Measurements from ENCODE around the gene SYNE2. TPM values are rescaled to one million over a fixed set of nuclear protein-coding genes. Genes with fewer than 3 reads are reported as not detected.

SYNE2 gene
- total RNA-seq, 1 donor from 2014 or later, result 5.7 TPM

- DNase-seq (ENCODE audit: low read depth) (no peak), FAIRE-seq (no peak)
- Mint-ChIP-seq H3K9me3 (ENCODE audit: unreplicated experiment) (no peaks in the 10 kb centered on the region), H3K27me3 (ENCODE audit: low read depth, unreplicated experiment) (no peaks in the 10 kb centered on the region), H3K36me3 (ENCODE audit: low read depth, unreplicated experiment) (no peaks in the 10 kb centered on the region), H3K4me1 (ENCODE audit: low read depth, unreplicated experiment) (peaks cover under 1% of the 10 kb centered on the region), H3K27ac (ENCODE audit: unreplicated experiment) (no peak overlapping the region), H3K4me3 (ENCODE audit: unreplicated experiment) (no peak overlapping the region)
- Histone ChIP-seq H3K36me3 (ENCODE audit: insufficient read depth, low read length) (no peaks in the 10 kb centered on the region), H3K9ac (ENCODE audit: low read length) (no peak overlapping the region), H3K4me3 (ENCODE audit: insufficient read depth, low read depth, low read length) (no peak overlapping the region), H3K4me2 (ENCODE audit: low read length) (no peak overlapping the region), H3K27me3 (ENCODE audit: insufficient read depth, low read length) (no peaks in the 10 kb centered on the region), H3K4me1 (ENCODE audit: insufficient read depth, low read length) (no peaks in the 10 kb centered on the region), H3K9me3 (ENCODE audit: insufficient read depth, low read depth, low read length) (no peaks in the 10 kb centered on the region), H4K20me1 (ENCODE audit: insufficient read depth, low read length) (no peaks in the 10 kb centered on the region), H2AFZ (ENCODE audit: low read depth, low read length) (no peak overlapping the region), H3K79me2 (ENCODE audit: insufficient read depth, low read length) (no peaks in the 10 kb centered on the region), H3K27ac (ENCODE audit: low read depth, low read length) (no peak overlapping the region)
- TF ChIP-seq, protein P1, sequence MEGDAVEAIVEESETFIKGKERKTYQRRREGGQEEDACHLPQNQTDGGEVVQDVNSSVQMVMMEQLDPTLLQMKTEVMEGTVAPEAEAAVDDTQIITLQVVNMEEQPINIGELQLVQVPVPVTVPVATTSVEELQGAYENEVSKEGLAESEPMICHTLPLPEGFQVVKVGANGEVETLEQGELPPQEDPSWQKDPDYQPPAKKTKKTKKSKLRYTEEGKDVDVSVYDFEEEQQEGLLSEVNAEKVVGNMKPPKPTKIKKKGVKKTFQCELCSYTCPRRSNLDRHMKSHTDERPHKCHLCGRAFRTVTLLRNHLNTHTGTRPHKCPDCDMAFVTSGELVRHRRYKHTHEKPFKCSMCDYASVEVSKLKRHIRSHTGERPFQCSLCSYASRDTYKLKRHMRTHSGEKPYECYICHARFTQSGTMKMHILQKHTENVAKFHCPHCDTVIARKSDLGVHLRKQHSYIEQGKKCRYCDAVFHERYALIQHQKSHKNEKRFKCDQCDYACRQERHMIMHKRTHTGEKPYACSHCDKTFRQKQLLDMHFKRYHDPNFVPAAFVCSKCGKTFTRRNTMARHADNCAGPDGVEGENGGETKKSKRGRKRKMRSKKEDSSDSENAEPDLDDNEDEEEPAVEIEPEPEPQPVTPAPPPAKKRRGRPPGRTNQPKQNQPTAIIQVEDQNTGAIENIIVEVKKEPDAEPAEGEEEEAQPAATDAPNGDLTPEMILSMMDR (IDR thresholded peaks at IDR 0.05; ENCODE audit: insufficient read depth, low read depth, low read length), result no peak
- TF ChIP-seq EZH2 (IDR thresholded peaks at IDR 0.05; ENCODE audit: insufficient read depth, low read length), result no peak
Observed at GRCh38 chr14:63982156-63982555, 129.4 kb downstream of the SYNE2 start.

GRCh38 chr14:63982629-63983028, 129.8 kb downstream of the SYNE2 start:
- DNase-seq (ENCODE audit: low read depth), result no peak
- Histone ChIP-seq H3K36me3 (ENCODE audit: insufficient read depth, low read length) (no peaks in the 10 kb centered on the region), H2AFZ (ENCODE audit: low read depth, low read length) (no peak overlapping the region), H3K4me1 (ENCODE audit: insufficient read depth, low read length) (no peaks in the 10 kb centered on the region), H3K27ac (ENCODE audit: low read depth, low read length) (no peak overlapping the region), H3K4me3 (ENCODE audit: insufficient read depth, low read depth, low read length) (no peak overlapping the region), H3K79me2 (ENCODE audit: insufficient read depth, low read length) (no peaks in the 10 kb centered on the region), H3K9me3 (ENCODE audit: insufficient read depth, low read depth, low read length) (no peaks in the 10 kb centered on the region), H3K9ac (ENCODE audit: low read length) (no peak overlapping the region), H4K20me1 (ENCODE audit: insufficient read depth, low read length) (no peaks in the 10 kb centered on the region), H3K4me2 (ENCODE audit: low read length) (no peak overlapping the region), H3K27me3 (ENCODE audit: insufficient read depth, low read length) (no peaks in the 10 kb centered on the region)
- no peak overlapping the region for H3K27ac Mint-ChIP-seq (ENCODE audit: unreplicated experiment)
- H3K4me3 Mint-ChIP-seq (ENCODE audit: unreplicated experiment), result no peak overlapping the region
- no peaks in the 10 kb centered on the region for H3K9me3 Mint-ChIP-seq (ENCODE audit: unreplicated experiment)
- peaks cover 2% of the 10 kb centered on the region for H3K4me1 Mint-ChIP-seq (ENCODE audit: low read depth, unreplicated experiment)
- FAIRE-seq, result no peak
- TF ChIP-seq, protein P1 (IDR thresholded peaks at IDR 0.05; ENCODE audit: insufficient read depth, low read depth, low read length), result no peak
- no peak for TF ChIP-seq EZH2 (IDR thresholded peaks at IDR 0.05; ENCODE audit: insufficient read depth, low read length)
- no peaks in the 10 kb centered on the region for H3K27me3 Mint-ChIP-seq (ENCODE audit: low read depth, unreplicated experiment)
- no peaks in the 10 kb centered on the region for H3K36me3 Mint-ChIP-seq (ENCODE audit: low read depth, unreplicated experiment)

DNA sequence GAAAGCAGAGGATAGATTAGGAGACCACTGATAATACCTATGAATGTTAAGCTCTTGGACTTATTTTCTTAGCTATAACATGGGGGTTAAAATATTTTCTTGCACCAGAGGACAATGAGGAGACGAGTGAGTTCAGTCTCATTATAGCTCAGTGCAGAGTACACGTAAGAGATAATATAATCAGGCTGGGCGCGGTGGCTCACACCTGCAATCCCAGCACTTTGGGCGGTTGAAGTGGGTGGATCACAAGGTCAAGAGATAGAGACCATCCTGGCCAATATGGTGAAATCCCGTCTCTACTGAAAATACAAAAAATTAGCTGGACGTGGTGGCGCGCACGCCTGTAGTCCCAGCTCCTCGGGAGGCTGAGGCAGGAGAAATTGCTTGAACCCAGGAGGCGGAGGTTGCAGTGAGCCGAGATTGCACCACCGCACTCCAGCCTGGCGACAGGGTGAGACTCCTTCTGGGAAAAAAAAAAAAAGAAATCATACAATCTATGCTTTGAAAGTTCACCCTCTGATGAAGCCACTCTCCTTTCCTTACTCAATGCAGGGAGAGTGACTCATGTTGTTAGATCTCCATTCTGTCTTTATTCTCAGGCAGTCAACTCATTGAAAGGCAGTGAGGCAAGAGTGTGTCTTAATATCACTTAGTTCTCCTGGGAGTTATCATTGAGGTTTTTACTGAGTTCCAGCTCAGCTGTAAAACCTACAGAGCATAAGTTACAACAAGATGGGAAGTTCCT, 134.2 kb downstream of the SYNE2 start:
- peak; percentile 51 for DNase-seq (ENCODE audit: low read depth)
- H3K4me3 Mint-ChIP-seq (ENCODE audit: unreplicated experiment), result no peak overlapping the region

More for the DNA sequence above, 134.2 kb downstream of the SYNE2 start:
- H3K36me3 Mint-ChIP-seq (ENCODE audit: low read depth, unreplicated experiment), result no peaks in the 10 kb centered on the region
- H3K27ac Mint-ChIP-seq (ENCODE audit: unreplicated experiment), result no peak overlapping the region
- no peak overlapping the region for H3K4me3 ChIP-seq (ENCODE audit: insufficient read depth, low read depth, low read length)
- H3K9ac ChIP-seq (ENCODE audit: low read length), result no peak overlapping the region
- H4K20me1 ChIP-seq (ENCODE audit: insufficient read depth, low read length), result no peaks in the 10 kb centered on the region
- H3K27ac ChIP-seq (ENCODE audit: low read depth, low read length), result no peak overlapping the region
- no peaks in the 10 kb centered on the region for H3K36me3 ChIP-seq (ENCODE audit: insufficient read depth, low read length)
- no peak for FAIRE-seq
- H3K9me3 Mint-ChIP-seq (ENCODE audit: unreplicated experiment), result no peaks in the 10 kb centered on the region
- no peaks in the 10 kb centered on the region for H3K27me3 ChIP-seq (ENCODE audit: insufficient read depth, low read length)
- H3K4me1 ChIP-seq (ENCODE audit: insufficient read depth, low read length), result no peaks in the 10 kb centered on the region
- no peak for TF ChIP-seq EZH2 (IDR thresholded peaks at IDR 0.05; ENCODE audit: insufficient read depth, low read length)
- TF ChIP-seq, protein P1 (IDR thresholded peaks at IDR 0.05; ENCODE audit: insufficient read depth, low read depth, low read length), result no peak
- H3K4me1 Mint-ChIP-seq (ENCODE audit: low read depth, unreplicated experiment), result peaks cover 2% of the 10 kb centered on the region
- H3K9me3 ChIP-seq (ENCODE audit: insufficient read depth, low read depth, low read length), result no peaks in the 10 kb centered on the region
- no peak overlapping the region for H2AFZ ChIP-seq (ENCODE audit: low read depth, low read length)
- no peaks in the 10 kb centered on the region for H3K27me3 Mint-ChIP-seq (ENCODE audit: low read depth, unreplicated experiment)
- H3K79me2 ChIP-seq (ENCODE audit: insufficient read depth, low read length), result no peaks in the 10 kb centered on the region
- no peak overlapping the region for H3K4me2 ChIP-seq (ENCODE audit: low read length)

All from astrocyte (in vitro differentiated cells and primary cell).